NT2/D1 (cell line): Measurements from ENCODE around the gene ZNF143.
"Not testable (repeated sequence)": the region's sequence is repeated elsewhere in the genome, so short reads cannot be mapped to it uniquely, and the experiment has no call there.

Source experiments
- DNase-seq: peaks from one replicate; pipeline ENCODE4 v3.0.0-alpha.2; 2011; ENCODE audit warnings: low read depth, low spot score
- H3K27me3 ChIP-seq: 2 replicates; pipeline ENCODE4 v1.6.0; 2011; ENCODE audit warnings: mild to moderate bottlenecking; ENCODE audit not compliant: insufficient read length, insufficient read depth
- H3K36me3 ChIP-seq: 2 replicates; pipeline ENCODE4 v1.6.1; 2011; ENCODE audit warnings: mild to moderate bottlenecking, low read length, mixed read lengths; ENCODE audit not compliant: insufficient read depth, insufficient read length
- H3K4me1 ChIP-seq: 2 replicates; pipeline ENCODE4 v1.5.1; 2011; ENCODE audit not compliant: insufficient read depth, insufficient read length
- H3K4me3 ChIP-seq: 2 replicates; pipeline ENCODE4 v1.5.1; 2011; ENCODE audit warnings: low read depth; ENCODE audit not compliant: insufficient read length
- H3K9ac ChIP-seq: 2 replicates; pipeline ENCODE4 v1.6.0; 2011; ENCODE audit warnings: low read depth; ENCODE audit not compliant: insufficient read length
- H3K9me3 ChIP-seq: 2 replicates; pipeline ENCODE4 v1.5.1; 2011; ENCODE audit warnings: mild to moderate bottlenecking, low read length; ENCODE audit not compliant: insufficient read depth
- SUZ12 ChIP-seq: IDR thresholded peaks from 2 replicates; pipeline ENCODE4 v1.6.1; 2011; ENCODE audit not compliant: insufficient read length, insufficient read depth; ENCODE audit errors: extremely low read depth
- YY1 ChIP-seq: IDR thresholded peaks from 2 replicates; pipeline ENCODE4 v1.6.1; 2011; ENCODE audit not compliant: insufficient read length, insufficient read depth
- ZNF274 ChIP-seq: IDR thresholded peaks from 2 replicates; pipeline ENCODE4 v1.6.1; 2011; ENCODE audit warnings: mild to moderate bottlenecking, low read depth, low read length

Gene ZNF143

GRCh38 chr11:9530901-9531625 is 70.3 kb downstream of the ZNF143 start:
- H3K9me3 ChIP-seq = no peaks in the 10 kb centered on the region
- no peak for DNase-seq
- TF ChIP-seq SUZ12 = no peak
- no peak for TF ChIP-seq YY1
- TF ChIP-seq ZNF274 = no peak
- peaks cover 14% of the 10 kb centered on the region for H3K4me1 ChIP-seq
- peaks cover 6% of the 10 kb centered on the region for H3K36me3 ChIP-seq
- no peaks in the 10 kb centered on the region for H3K27me3 ChIP-seq
- H3K4me3 ChIP-seq = no peak overlapping the region
- H3K9ac ChIP-seq = no peak overlapping the region

GRCh38 chr11:9533058-9533457 is 72.2 kb downstream of the ZNF143 start:
- no peak for DNase-seq
- Histone ChIP-seq H3K4me1 (peaks cover 14% of the 10 kb centered on the region), H3K9ac (no peak overlapping the region), H3K9me3 (no peaks in the 10 kb centered on the region), H3K36me3 (no peaks in the 10 kb centered on the region), H3K4me3 (no peak overlapping the region), H3K27me3 (no peaks in the 10 kb centered on the region)
- no peak for TF ChIP-seq SUZ12
- no peak for TF ChIP-seq YY1
- TF ChIP-seq ZNF274 = no peak

GRCh38 chr11:9533736-9534473 is 73.1 kb downstream of the ZNF143 start:
- TF ChIP-seq SUZ12 (no peak), ZNF274 (no peak), YY1 (no peak)
- DNase-seq = peak; percentile 36
- Histone ChIP-seq H3K4me1 (peaks cover 14% of the 10 kb centered on the region), H3K36me3 (no peaks in the 10 kb centered on the region), H3K9ac (peak overlapping the region; percentile 53), H3K9me3 (no peaks in the 10 kb centered on the region), H3K27me3 (no peaks in the 10 kb centered on the region), H3K4me3 (no peak overlapping the region)

- Histone ChIP-seq H3K4me3 (no peak overlapping the region), H3K4me1 (peaks cover 11% of the 10 kb centered on the region), H3K36me3 (no peaks in the 10 kb centered on the region), H3K27me3 (no peaks in the 10 kb centered on the region), H3K9me3 (no peaks in the 10 kb centered on the region), H3K9ac (no peak overlapping the region)
- TF ChIP-seq SUZ12 (no peak), ZNF274 (no peak), YY1 (no peak)
- peak; percentile 72 for DNase-seq
Measured at GRCh38 chr11:9535189-9535781, 74.5 kb downstream of the ZNF143 start.

GRCh38 chr11:9538548-9538947 is 77.7 kb downstream of the ZNF143 start:
- TF ChIP-seq YY1 (no peak), SUZ12 (no peak), ZNF274 (no peak)
- Histone ChIP-seq H3K9me3 (no peaks in the 10 kb centered on the region), H3K27me3 (no peaks in the 10 kb centered on the region), H3K36me3 (no peaks in the 10 kb centered on the region), H3K4me3 (no peak overlapping the region), H3K9ac (no peak overlapping the region), H3K4me1 (peaks cover 5% of the 10 kb centered on the region)
- DNase-seq = no peak

GRCh38 chr11:9549216-9549615 is 88.4 kb downstream of the ZNF143 start:
- not testable (repeated sequence) for H3K4me3 ChIP-seq, H3K36me3 ChIP-seq, H3K27me3 ChIP-seq, H3K4me1 ChIP-seq, DNase-seq, H3K9ac ChIP-seq
- peaks cover 11% of the 10 kb centered on the region; the same call in 1 of the 2 replicates for H3K9me3 ChIP-seq

GRCh38 chr11:9550191-9550628 is 89.4 kb downstream of the ZNF143 start:
- H3K36me3 ChIP-seq = no peaks in the 10 kb centered on the region
- no peak overlapping the region for H3K4me3 ChIP-seq
- DNase-seq = no peak
- H3K27me3 ChIP-seq = no peaks in the 10 kb centered on the region
- H3K9me3 ChIP-seq = peaks cover 11% of the 10 kb centered on the region; the same call in 1 of the 2 replicates
- no peaks in the 10 kb centered on the region for H3K4me1 ChIP-seq
- no peak overlapping the region for H3K9ac ChIP-seq
- TF ChIP-seq SUZ12 = no peak
- no peak for TF ChIP-seq ZNF274
- TF ChIP-seq YY1 = no peak
